ENCODE results near the gene GASK1A.

DNA sequence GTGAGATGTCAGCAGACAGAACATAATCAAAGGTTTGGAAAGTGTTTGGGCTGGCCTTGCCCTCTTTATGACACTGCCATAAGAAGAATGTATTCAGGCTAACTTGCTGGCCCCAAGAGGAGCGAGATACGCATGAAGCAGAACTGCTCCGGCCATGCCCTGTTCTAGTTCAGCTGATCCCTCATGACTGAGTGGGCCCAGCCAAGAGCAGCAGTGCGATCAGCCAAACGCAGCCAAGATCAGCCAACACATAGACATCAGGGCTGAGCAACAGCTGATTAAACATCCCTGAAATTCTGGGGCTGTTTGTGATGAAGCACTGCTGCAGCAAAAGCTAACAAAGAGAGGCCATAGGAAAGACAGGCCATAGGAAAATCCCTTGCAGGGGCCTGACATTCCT is 102.7 kb downstream of the GASK1A start:
- TF ChIP-seq, protein P1, sequence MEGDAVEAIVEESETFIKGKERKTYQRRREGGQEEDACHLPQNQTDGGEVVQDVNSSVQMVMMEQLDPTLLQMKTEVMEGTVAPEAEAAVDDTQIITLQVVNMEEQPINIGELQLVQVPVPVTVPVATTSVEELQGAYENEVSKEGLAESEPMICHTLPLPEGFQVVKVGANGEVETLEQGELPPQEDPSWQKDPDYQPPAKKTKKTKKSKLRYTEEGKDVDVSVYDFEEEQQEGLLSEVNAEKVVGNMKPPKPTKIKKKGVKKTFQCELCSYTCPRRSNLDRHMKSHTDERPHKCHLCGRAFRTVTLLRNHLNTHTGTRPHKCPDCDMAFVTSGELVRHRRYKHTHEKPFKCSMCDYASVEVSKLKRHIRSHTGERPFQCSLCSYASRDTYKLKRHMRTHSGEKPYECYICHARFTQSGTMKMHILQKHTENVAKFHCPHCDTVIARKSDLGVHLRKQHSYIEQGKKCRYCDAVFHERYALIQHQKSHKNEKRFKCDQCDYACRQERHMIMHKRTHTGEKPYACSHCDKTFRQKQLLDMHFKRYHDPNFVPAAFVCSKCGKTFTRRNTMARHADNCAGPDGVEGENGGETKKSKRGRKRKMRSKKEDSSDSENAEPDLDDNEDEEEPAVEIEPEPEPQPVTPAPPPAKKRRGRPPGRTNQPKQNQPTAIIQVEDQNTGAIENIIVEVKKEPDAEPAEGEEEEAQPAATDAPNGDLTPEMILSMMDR (IDR thresholded peaks at IDR 0.05; ENCODE audit: insufficient read depth, low read length, poor library complexity, severe bottlenecking) = no peak
- no peak for TF ChIP-seq EZH2phosphoT487 (conservative IDR thresholded peaks at IDR 0.05; ENCODE audit: low read length)

Measured in SU-DHL-6 (cell line).